Activated T-cell treated with anti-CD3 and anti-CD28 coated beads, Interleukin-2, amount 50 U/mL, for 4 hours (primary cell): Measurements from ENCODE around the gene FMN2. TPM values are rescaled to one million over a fixed set of nuclear protein-coding genes. Genes with fewer than 3 reads are reported as not detected.

Experiments used
- ATAC-seq, 2 donors: fragments of 200-7000 bp; cut with Tn5 transposase; one replicate each; pipeline ENCODE4 v1.10.0; 2021
- DNase-seq: peaks from one replicate; pipeline ENCODE4 v3.0.0-alpha.2; 2020
- H3K27me3 Mint-ChIP-seq: one replicate; pipeline ENCODE4 v1.8.0; 2021; ENCODE audit warnings: low read depth, mixed read lengths
- H3K36me3 Mint-ChIP-seq: one replicate; pipeline ENCODE4 v1.8.0; 2022; ENCODE audit warnings: mixed read lengths; ENCODE audit not compliant: insufficient read depth
- H3K4me1 Mint-ChIP-seq: one replicate; pipeline ENCODE4 v1.8.0; 2021; ENCODE audit warnings: low read depth, mixed read lengths
- H3K4me3 Mint-ChIP-seq: one replicate; pipeline ENCODE4 v1.8.0; 2021; ENCODE audit warnings: mild to moderate bottlenecking, moderate library complexity, mixed read lengths
- H3K9me3 Mint-ChIP-seq: one replicate; pipeline ENCODE4 v1.8.0; 2021; ENCODE audit warnings: mixed read lengths
- total RNA-seq, 3 donors: library from RNA; stranded (reverse); gene quantifications; one replicate each; pipeline ENCODE4 v1.2.1, GENCODE V29; 2021

The FMN2 gene
- total RNA-seq, 3 donors from 2014 or later: not detected

GRCh38 chr1:240455228-240455821 is 363.6 kb downstream of the FMN2 start:
- Mint-ChIP-seq H3K27me3 (no peaks in the 10 kb centered on the region), H3K36me3 (no peaks in the 10 kb centered on the region), H3K4me3 (no peak overlapping the region), H3K9me3 (no peaks in the 10 kb centered on the region), H3K4me1 (no peaks in the 10 kb centered on the region)
- ATAC-seq (peak in 1 of 2 donors; percentile 34), DNase-seq (no peak)

GRCh38 chr1:240457203-240457602 is 365.5 kb downstream of the FMN2 start:
- ATAC-seq (no peak), DNase-seq (no peak)
- Mint-ChIP-seq H3K4me3 (no peak overlapping the region), H3K27me3 (no peaks in the 10 kb centered on the region), H3K4me1 (no peaks in the 10 kb centered on the region), H3K9me3 (no peaks in the 10 kb centered on the region), H3K36me3 (no peaks in the 10 kb centered on the region)

- H3K36me3 Mint-ChIP-seq: no peaks in the 10 kb centered on the region
Measured at GRCh38 chr1:240462277-240462676, 370.6 kb downstream of the FMN2 start.

GRCh38 chr1:240462766-240463395 is 371.2 kb downstream of the FMN2 start:
- ATAC-seq: no peak
- H3K27me3 Mint-ChIP-seq: no peaks in the 10 kb centered on the region

More at GRCh38 chr1:240462277-240462676, 370.6 kb downstream of the FMN2 start:
- Mint-ChIP-seq H3K9me3 (no peaks in the 10 kb centered on the region), H3K4me1 (peaks cover 6% of the 10 kb centered on the region), H3K4me3 (no peak overlapping the region), H3K27me3 (no peaks in the 10 kb centered on the region)
- DNase-seq (no peak), ATAC-seq (no peak)

GRCh38 chr1:240464099-240464498 is 372.4 kb downstream of the FMN2 start:
- DNase-seq (no peak), ATAC-seq (no peak)
- Mint-ChIP-seq H3K4me3 (no peak overlapping the region), H3K36me3 (no peaks in the 10 kb centered on the region), H3K27me3 (no peaks in the 10 kb centered on the region), H3K4me1 (peaks cover 6% of the 10 kb centered on the region), H3K9me3 (no peaks in the 10 kb centered on the region)

More at GRCh38 chr1:240462766-240463395, 371.2 kb downstream of the FMN2 start:
- Mint-ChIP-seq H3K4me1 (peaks cover 6% of the 10 kb centered on the region), H3K9me3 (no peaks in the 10 kb centered on the region), H3K36me3 (no peaks in the 10 kb centered on the region), H3K4me3 (no peak overlapping the region)
- no peak for DNase-seq

GRCh38 chr1:240465531-240465940 is 373.9 kb downstream of the FMN2 start:
- DNase-seq: no peak
- no peak for ATAC-seq
- Mint-ChIP-seq H3K36me3 (no peaks in the 10 kb centered on the region), H3K9me3 (no peaks in the 10 kb centered on the region), H3K4me1 (peaks cover 6% of the 10 kb centered on the region), H3K4me3 (peak overlapping the region; percentile 4), H3K27me3 (no peaks in the 10 kb centered on the region)

GRCh38 chr1:240466509-240466908 is 374.8 kb downstream of the FMN2 start:
- no peak overlapping the region for H3K4me3 Mint-ChIP-seq
- H3K9me3 Mint-ChIP-seq: no peaks in the 10 kb centered on the region
- ATAC-seq (no peak), DNase-seq (no peak)
- no peaks in the 10 kb centered on the region for H3K27me3 Mint-ChIP-seq
- H3K36me3 Mint-ChIP-seq: no peaks in the 10 kb centered on the region
- peaks cover 6% of the 10 kb centered on the region for H3K4me1 Mint-ChIP-seq

GRCh38 chr1:240467895-240468294 is 376.2 kb downstream of the FMN2 start:
- no peaks in the 10 kb centered on the region for H3K9me3 Mint-ChIP-seq
- H3K36me3 Mint-ChIP-seq: no peaks in the 10 kb centered on the region
- H3K27me3 Mint-ChIP-seq: no peaks in the 10 kb centered on the region
- ATAC-seq (no peak), DNase-seq (no peak)
- H3K4me1 Mint-ChIP-seq: peaks cover 6% of the 10 kb centered on the region
- no peak overlapping the region for H3K4me3 Mint-ChIP-seq

GRCh38 chr1:240468656-240469055 is 377.0 kb downstream of the FMN2 start:
- Mint-ChIP-seq H3K4me3 (no peak overlapping the region), H3K36me3 (no peaks in the 10 kb centered on the region), H3K4me1 (peaks cover 6% of the 10 kb centered on the region), H3K27me3 (no peaks in the 10 kb centered on the region), H3K9me3 (no peaks in the 10 kb centered on the region)
- ATAC-seq (no peak), DNase-seq (no peak)

GRCh38 chr1:240474133-240474614 is 382.5 kb downstream of the FMN2 start:
- Mint-ChIP-seq H3K9me3 (no peaks in the 10 kb centered on the region), H3K36me3 (no peaks in the 10 kb centered on the region), H3K4me1 (no peaks in the 10 kb centered on the region), H3K27me3 (no peaks in the 10 kb centered on the region), H3K4me3 (no peak overlapping the region)
- no peak for ATAC-seq
- DNase-seq: no peak

- no peaks in the 10 kb centered on the region for H3K9me3 Mint-ChIP-seq
- no peaks in the 10 kb centered on the region for H3K4me1 Mint-ChIP-seq
- H3K27me3 Mint-ChIP-seq: no peaks in the 10 kb centered on the region
- DNase-seq (no peak), ATAC-seq (no peak)
- no peak overlapping the region for H3K4me3 Mint-ChIP-seq
- H3K36me3 Mint-ChIP-seq: no peaks in the 10 kb centered on the region
Measured at GRCh38 chr1:240475832-240476231, 384.1 kb downstream of the FMN2 start.

- DNase-seq (no peak), ATAC-seq (no peak)
- Mint-ChIP-seq H3K27me3 (no peaks in the 10 kb centered on the region), H3K9me3 (no peaks in the 10 kb centered on the region), H3K4me1 (no peaks in the 10 kb centered on the region), H3K36me3 (no peaks in the 10 kb centered on the region), H3K4me3 (no peak overlapping the region)
Measured at GRCh38 chr1:240478536-240478935, 386.9 kb downstream of the FMN2 start.

- Mint-ChIP-seq H3K36me3 (no peaks in the 10 kb centered on the region), H3K27me3 (peaks cover 2% of the 10 kb centered on the region), H3K9me3 (no peaks in the 10 kb centered on the region), H3K4me3 (no peak overlapping the region), H3K4me1 (no peaks in the 10 kb centered on the region)
- DNase-seq (no peak), ATAC-seq (no peak)
Measured at GRCh38 chr1:240484804-240485443, 393.2 kb downstream of the FMN2 start.

GRCh38 chr1:240486611-240487010 is 394.9 kb downstream of the FMN2 start:
- ATAC-seq: no peak
- Mint-ChIP-seq H3K4me1 (no peaks in the 10 kb centered on the region), H3K4me3 (no peak overlapping the region), H3K9me3 (no peaks in the 10 kb centered on the region), H3K36me3 (no peaks in the 10 kb centered on the region), H3K27me3 (peaks cover 2% of the 10 kb centered on the region)
- no peak for DNase-seq

GRCh38 chr1:240487493-240487892 is 395.8 kb downstream of the FMN2 start:
- no peak overlapping the region for H3K4me3 Mint-ChIP-seq
- ATAC-seq: no peak
- peaks cover 2% of the 10 kb centered on the region for H3K27me3 Mint-ChIP-seq

More at GRCh38 chr1:240487493-240487892, 395.8 kb downstream of the FMN2 start:
- no peak for DNase-seq
- Mint-ChIP-seq H3K36me3 (no peaks in the 10 kb centered on the region), H3K4me1 (no peaks in the 10 kb centered on the region), H3K9me3 (no peaks in the 10 kb centered on the region)
